LHCN-M2 (cell line): Measurements from ENCODE around the gene GLIS1. TPM values are rescaled to one million over a fixed set of nuclear protein-coding genes. Genes with fewer than 3 reads are reported as not detected.

Experiments
- DNase-seq: peaks from one replicate; pipeline ENCODE4 v3.0.0-alpha.2; 2012; ENCODE audit warnings: low read depth
- total RNA-seq: library from RNA; depleted of rRNA; stranded (reverse); fragments of >200 nt; gene quantifications from 2 replicates; pipeline ENCODE4 v1.2.3, GENCODE V29; 2014

GLIS1 gene
- total RNA-seq, 1 experiment from 2014 or later = 3.7 TPM

- DNase-seq = no peak
Observed at GRCh38 chr1:53495633-53496345, 243.2 kb downstream of the GLIS1 start.

GRCh38 chr1:53490351-53490750 lies 248.6 kb downstream of the GLIS1 start:
- no peak for DNase-seq

- no peak for DNase-seq
Observed at GRCh38 chr1:53486395-53487026, 252.5 kb downstream of the GLIS1 start.

GRCh38 chr1:53485478-53486394 lies 253.2 kb downstream of the GLIS1 start:
- DNase-seq = peak; percentile 63

- no peak for DNase-seq
Observed at GRCh38 chr1:53484705-53485477, 254.1 kb downstream of the GLIS1 start.

GRCh38 chr1:53483656-53484055 lies 255.3 kb downstream of the GLIS1 start:
- no peak for DNase-seq

GRCh38 chr1:53483170-53483569 lies 255.8 kb downstream of the GLIS1 start:
- no peak for DNase-seq

GRCh38 chr1:53482441-53483153 lies 256.4 kb downstream of the GLIS1 start:
- no peak for DNase-seq

- no peak for DNase-seq
Observed at GRCh38 chr1:53481456-53481855, 257.5 kb downstream of the GLIS1 start.

- DNase-seq = no peak
Observed at GRCh38 chr1:53480678-53481077, 258.3 kb downstream of the GLIS1 start.

GRCh38 chr1:53478502-53478818 lies 260.5 kb downstream of the GLIS1 start:
- no peak for DNase-seq

GRCh38 chr1:53477651-53478501 lies 261.1 kb downstream of the GLIS1 start:
- DNase-seq = peak; percentile 4

- DNase-seq = no peak
Observed at GRCh38 chr1:53476579-53476978, 262.4 kb downstream of the GLIS1 start.

- no peak for DNase-seq
Observed at GRCh38 chr1:53475664-53476063, 263.3 kb downstream of the GLIS1 start.

GRCh38 chr1:53473463-53473862 lies 265.5 kb downstream of the GLIS1 start:
- DNase-seq = no peak

GRCh38 chr1:53471000-53471399 lies 268.0 kb downstream of the GLIS1 start:
- DNase-seq = no peak

- DNase-seq = no peak
Observed at GRCh38 chr1:53470584-53470983, 268.4 kb downstream of the GLIS1 start.

- peak; percentile 54 for DNase-seq
Observed at GRCh38 chr1:53470155-53470554, 268.8 kb downstream of the GLIS1 start.

- DNase-seq = no peak
Observed at GRCh38 chr1:53469373-53469772, 269.6 kb downstream of the GLIS1 start.

- no peak for DNase-seq
Observed at GRCh38 chr1:53468374-53468773, 270.6 kb downstream of the GLIS1 start.
